Activated T-helper 9 cell treated with anti-CD3 and anti-CD28 coated beads, Interleukin-2, amount 50 U/mL, for 16 hours (primary cell): ENCODE results near the gene NDUFA1.
"Not testable (repeated sequence)": the region's sequence is repeated elsewhere in the genome, so short reads cannot be mapped to it uniquely, and the experiment has no call there.

Experiments
- DNase-seq: peaks from one replicate; pipeline ENCODE4 v3.0.0-alpha.2; 2020; ENCODE audit warnings: low read depth

The NDUFA1 gene

DNA sequence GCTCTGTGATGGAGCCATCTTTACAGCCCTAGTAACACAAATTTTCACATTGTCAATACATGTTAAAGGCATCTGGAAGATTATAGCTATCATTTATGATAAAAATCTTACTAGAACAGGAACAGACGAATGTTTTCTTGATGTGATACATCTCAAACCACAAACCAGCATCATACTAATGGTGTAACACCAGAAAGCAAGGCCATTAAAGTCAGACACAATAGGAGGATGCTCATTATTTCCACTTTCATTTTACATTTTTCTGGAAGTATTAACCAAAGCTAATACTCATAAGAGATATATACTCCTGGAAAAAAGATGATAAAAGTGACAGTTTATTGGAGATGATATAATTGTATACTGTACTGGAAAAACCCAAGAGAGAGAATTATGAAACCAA, 29.3 kb downstream of the NDUFA1 start:
- no peak for DNase-seq

DNA sequence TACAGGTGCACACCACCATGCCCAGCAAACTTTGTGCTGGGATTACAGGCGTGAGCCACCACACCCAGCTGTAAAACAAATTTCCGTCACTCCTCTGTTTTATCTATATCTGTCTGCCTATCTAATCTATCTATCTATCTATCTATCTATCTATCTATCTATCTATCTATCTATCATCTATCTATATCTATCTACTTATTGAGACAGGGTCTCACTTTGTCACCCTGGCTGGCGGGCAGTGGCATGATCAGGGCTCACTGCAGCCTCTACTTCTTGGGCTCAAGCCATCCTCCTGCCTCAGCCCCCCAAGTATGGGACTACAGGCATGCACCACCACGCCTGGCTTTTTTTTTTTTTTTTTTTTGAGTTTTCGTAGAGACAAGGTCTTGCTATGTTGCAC, 44.7 kb downstream of the NDUFA1 start:
- no peak for DNase-seq

DNA sequence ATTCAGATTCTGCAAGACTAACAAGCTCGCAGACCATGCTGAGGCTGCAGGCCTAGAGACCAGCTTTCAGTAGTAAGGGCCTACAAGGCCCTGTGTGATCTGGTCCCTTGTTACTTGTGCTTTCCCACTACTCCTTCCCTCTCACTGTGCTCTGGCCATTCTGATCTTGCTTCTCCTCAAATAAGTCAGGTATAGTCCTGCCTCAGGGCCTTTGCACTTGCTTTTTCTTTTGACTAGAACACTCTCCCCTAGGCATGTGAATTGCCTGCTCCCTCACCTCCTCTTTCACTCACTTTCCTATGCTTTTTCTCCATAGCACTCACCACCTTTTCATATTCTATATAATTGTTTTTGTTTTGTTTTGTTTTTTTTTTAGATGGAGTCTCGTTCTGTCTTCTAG, 46.2 kb downstream of the NDUFA1 start:
- DNase-seq, result no peak

DNA sequence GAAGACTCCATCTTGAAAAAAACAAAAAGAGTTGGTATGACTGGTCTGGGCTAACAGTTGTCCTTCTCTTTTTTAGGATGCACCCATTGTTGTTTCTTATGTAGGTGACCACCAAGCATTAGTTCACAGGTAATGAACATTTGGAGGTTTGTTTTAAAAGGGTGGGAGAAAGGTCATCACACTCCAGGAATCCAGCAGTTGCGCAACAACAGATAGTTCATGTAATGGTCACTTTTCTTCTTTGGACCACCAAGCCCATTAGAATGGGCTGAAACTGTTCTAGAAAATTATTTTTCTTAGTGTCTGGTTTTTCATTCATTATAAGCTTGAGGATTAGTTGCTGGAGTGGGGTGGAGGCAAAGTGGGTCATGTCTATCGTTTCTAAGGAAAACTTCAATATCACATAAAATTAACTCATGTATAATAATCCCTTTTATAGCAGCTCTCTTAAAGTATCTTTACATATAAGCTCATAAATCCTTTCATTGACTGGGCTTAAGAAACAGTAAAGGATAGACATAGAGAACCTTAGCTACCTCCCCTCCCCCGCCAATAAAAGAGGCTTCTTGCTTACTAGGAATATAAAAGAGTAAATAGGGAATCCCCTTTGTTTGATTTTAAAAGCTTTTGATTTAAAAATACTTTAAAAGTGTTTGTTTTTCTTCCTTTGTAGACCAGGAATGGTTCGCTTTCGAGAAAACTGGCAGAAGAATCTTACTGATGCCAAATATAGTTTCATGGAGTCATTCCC, 48.4 kb downstream of the NDUFA1 start:
- DNase-seq, result no peak

DNA sequence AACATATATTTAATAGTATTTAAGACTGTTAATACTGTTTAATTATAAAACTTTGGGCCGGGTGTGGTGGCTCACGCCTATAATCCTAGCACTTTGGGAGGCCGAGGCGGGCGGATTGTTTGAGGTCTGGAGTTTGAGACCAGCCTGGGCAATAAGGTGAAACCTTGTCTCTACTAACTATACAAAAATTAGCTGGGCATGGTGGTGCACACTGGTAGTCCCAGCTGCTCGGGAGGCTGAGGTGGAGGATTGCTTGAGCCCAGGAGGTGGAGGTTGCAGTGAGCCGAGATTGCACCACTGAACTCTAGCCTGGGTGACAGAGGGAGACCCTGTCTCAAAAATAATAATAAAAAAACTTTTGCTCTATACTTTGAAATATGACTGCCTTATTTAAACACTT, 50.8 kb downstream of the NDUFA1 start:
- not testable (repeated sequence) for DNase-seq
